Brain microvascular endothelial cell (primary cell): Measurements from ENCODE around the gene IFI6.
A peak's percentile ranks its signal among the peaks of the same experiment; 100 is the strongest.

Experiments
- DNase-seq: peaks from one replicate; pipeline ENCODE4 v3.0.0-alpha.2; 2020
- H3K27ac ChIP-seq: fragments of 250-450 bp; sonication (Bioruptor Pico); 2 replicates; pipeline ENCODE4 v1.5.1; 2020; ENCODE audit warnings: mild to moderate bottlenecking, moderate library complexity
- H3K27me3 ChIP-seq: fragments of 250-450 bp; sonication (Bioruptor Pico); replicated peaks from 2 replicates; pipeline ENCODE4 v1.5.1; 2020; ENCODE audit warnings: mild to moderate bottlenecking
- H3K36me3 ChIP-seq: fragments of 250-450 bp; sonication (Bioruptor Pico); replicated peaks from 2 replicates; pipeline ENCODE4 v1.5.1; 2020; ENCODE audit warnings: mild to moderate bottlenecking
- H3K4me3 ChIP-seq: 2 replicates; pipeline ENCODE4 v1.5.1; 2011; ENCODE audit warnings: low read depth, mild to moderate bottlenecking, control low read depth, low read length, moderate library complexity
- CTCF ChIP-seq: IDR thresholded peaks from 2 replicates; pipeline ENCODE4 v1.5.1; 2011; ENCODE audit warnings: low read depth, mild to moderate bottlenecking, moderate library complexity, low read length, control low read depth, inconsistent platforms; ENCODE audit errors: missing control alignments
- in situ Hi-C: cut with HindIII; loops from 2 replicates; pipeline ENCODE4 v1.10.0; 2017; ENCODE audit warnings: low sequenced_read_pairs, low pct_ligation_motif_present

The IFI6 gene

GRCh38 chr1:27618341-27619082, 53.5 kb downstream of the IFI6 start:
- Histone ChIP-seq H3K27me3 (no peaks in the 10 kb centered on the region), H3K4me3 (no peak overlapping the region), H3K36me3 (no peaks in the 10 kb centered on the region), H3K27ac (no peak overlapping the region)
- in situ Hi-C loops: no loop called here
- TF ChIP-seq CTCF: no peak
- no peak for DNase-seq

- Histone ChIP-seq H3K4me3 (no peak overlapping the region), H3K36me3 (no peaks in the 10 kb centered on the region), H3K27ac (no peak overlapping the region), H3K27me3 (no peaks in the 10 kb centered on the region)
- no peak for DNase-seq
- no peak for TF ChIP-seq CTCF
- in situ Hi-C loops: no loop called here
Observed at GRCh38 chr1:27617420-27617819, 54.6 kb downstream of the IFI6 start.

GRCh38 chr1:27616441-27616840, 55.6 kb downstream of the IFI6 start:
- Histone ChIP-seq H3K27me3 (no peaks in the 10 kb centered on the region), H3K4me3 (no peak overlapping the region), H3K36me3 (no peaks in the 10 kb centered on the region), H3K27ac (no peak overlapping the region)
- in situ Hi-C loops: no loop called here
- TF ChIP-seq CTCF: peak; percentile 48
- DNase-seq: no peak
